D721Med (cell line): ENCODE results near the gene METAP1D.

ENCODE experiments used
- DNase-seq: peaks from one replicate; pipeline ENCODE4 v3.0.0; 2011; ENCODE audit warnings: low spot score; ENCODE audit not compliant: insufficient read length
- FAIRE-seq: peaks from 2 replicates; lab custom pipeline; 2011; peaks lifted over from hg19 to GRCh38; lab: Jason Lieb, UNC
- CTCF ChIP-seq: IDR thresholded peaks from 2 replicates; pipeline ENCODE4 v1.5.1; 2012; ENCODE audit warnings: mild to moderate bottlenecking, control low read depth; ENCODE audit not compliant: insufficient read depth; ENCODE audit errors: missing control alignments

Gene METAP1D

GRCh38 chr2:172095905-172096625 lies 96.3 kb downstream of the METAP1D start:
- TF ChIP-seq CTCF, result peak; percentile 39
- DNase-seq (peak; percentile 18), FAIRE-seq (no peak)

GRCh38 chr2:172096626-172097547 lies 97.1 kb downstream of the METAP1D start:
- FAIRE-seq (no peak), DNase-seq (peak; percentile 52)
- TF ChIP-seq CTCF, result no peak

GRCh38 chr2:172097557-172098131 lies 97.9 kb downstream of the METAP1D start:
- no peak for TF ChIP-seq CTCF
- DNase-seq, result peak; percentile 36
- FAIRE-seq, result no peak

- DNase-seq, result no peak
- FAIRE-seq, result no peak
- TF ChIP-seq CTCF, result no peak
These were observed 98.5 kb downstream of the METAP1D start for GRCh38 chr2:172098287-172098649.

GRCh38 chr2:172098650-172099471 lies 99.1 kb downstream of the METAP1D start:
- TF ChIP-seq CTCF, result no peak
- DNase-seq, result peak; percentile 19
- no peak for FAIRE-seq

- DNase-seq (no peak), FAIRE-seq (no peak)
- no peak for TF ChIP-seq CTCF
These were observed 99.8 kb downstream of the METAP1D start for GRCh38 chr2:172099472-172100079.
